OCI-LY3 (cell line): ENCODE results near the gene LRRC4B.

Experiments used
- CTCF ChIP-seq: fragments of 200-600, 300-600 bp; sonication (generic); IDR thresholded peaks from 2 replicates; pipeline ENCODE4 v1.5.1; 2014; ENCODE audit warnings: antibody characterized with exemption, low read length, low read depth
- EZH2phosphoT487 ChIP-seq: fragments of 200-600 bp; shearing (Covaris generic); IDR thresholded peaks from 2 replicates; pipeline ENCODE4 v1.6.1; 2018; ENCODE audit warnings: antibody characterized with exemption, mixed run types, low read depth

DNA sequence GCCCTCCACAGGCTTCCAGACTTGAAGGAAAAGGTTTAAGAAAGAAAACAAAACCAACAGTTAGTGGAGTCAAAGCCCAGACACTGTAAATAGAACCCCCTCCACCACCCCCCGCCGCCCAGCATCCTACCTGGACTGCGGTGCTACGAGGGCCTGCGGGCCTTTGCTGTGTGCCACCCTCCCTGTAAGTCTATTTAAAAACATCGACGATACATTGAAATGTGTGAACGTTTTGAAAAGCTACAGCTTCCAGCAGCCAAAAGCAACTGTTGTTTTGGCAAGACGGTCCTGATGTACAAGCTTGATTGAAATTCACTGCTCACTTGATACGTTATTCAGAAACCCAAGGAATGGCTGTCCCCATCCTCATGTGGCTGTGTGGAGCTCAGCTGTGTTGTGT, 85.3 kb downstream of the LRRC4B start:
- TF ChIP-seq CTCF (no peak), EZH2phosphoT487 (no peak)
